NCI-H1092 (cell line): ENCODE measurements around the gene AQR.
"Not testable (repeated sequence)": the region's sequence is repeated elsewhere in the genome, so short reads cannot be mapped to it uniquely, and the experiment has no call there.

Source experiments
- DNase-seq: peaks from one replicate; lab custom pipeline; 2025; lab: John Stamatoyannopoulos, UW

AQR gene

GRCh38 chr15:34953851-34954250, 15.7 kb downstream of the AQR start:
- no peak for DNase-seq

DNA sequence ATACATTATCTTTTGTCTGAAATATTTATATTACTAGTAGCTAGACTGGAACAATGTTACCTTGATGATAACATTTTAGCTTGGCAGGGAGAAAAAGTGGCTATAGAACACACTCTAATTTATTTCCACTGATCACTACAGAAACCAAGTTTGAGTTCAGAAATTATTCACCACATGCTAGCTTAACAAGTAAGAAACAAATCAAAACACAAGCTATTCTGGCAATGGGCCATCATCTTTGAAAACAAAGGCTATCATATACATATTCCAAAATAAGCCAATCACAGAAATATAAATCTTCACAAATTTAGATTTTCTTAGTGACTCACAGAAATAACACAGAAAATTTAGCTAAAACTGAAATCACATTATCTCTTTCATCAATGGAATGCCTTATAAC, 17.1 kb downstream of the AQR start:
- DNase-seq: no peak

GRCh38 chr15:34951993-34952392, 17.5 kb downstream of the AQR start:
- no peak for DNase-seq

- DNase-seq: no peak
These were observed 24.6 kb downstream of the AQR start for GRCh38 chr15:34944936-34945335.

- DNase-seq: no peak
These were observed 25.8 kb downstream of the AQR start for GRCh38 chr15:34943711-34944110.

- not testable (repeated sequence) for DNase-seq
These were observed 26.3 kb downstream of the AQR start for GRCh38 chr15:34943264-34943663.

GRCh38 chr15:34942363-34942762, 27.2 kb downstream of the AQR start:
- DNase-seq: peak; percentile 65

DNA sequence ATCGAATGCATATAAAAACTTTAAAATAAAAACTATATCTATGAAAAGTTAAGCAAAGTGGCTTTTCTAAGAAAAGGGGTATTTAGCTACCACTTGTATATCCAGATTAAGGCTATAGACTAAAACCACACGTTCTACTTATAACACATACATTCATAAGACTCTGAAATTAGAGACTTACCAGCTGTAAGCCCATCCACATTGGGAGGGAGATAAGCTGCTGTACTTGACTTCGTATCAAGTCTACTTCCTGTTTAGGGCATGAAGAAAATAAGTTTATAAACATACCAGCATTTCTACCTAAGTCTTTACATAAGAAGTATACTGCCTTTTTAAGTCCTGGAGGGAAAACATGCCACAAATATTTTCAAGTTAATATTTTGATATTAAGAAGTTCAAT, 27.7 kb downstream of the AQR start:
- DNase-seq: no peak

GRCh38 chr15:34941185-34941698, 28.3 kb downstream of the AQR start:
- DNase-seq: no peak

- DNase-seq: no peak
These were observed 36.0 kb downstream of the AQR start for GRCh38 chr15:34933432-34933975.

DNA sequence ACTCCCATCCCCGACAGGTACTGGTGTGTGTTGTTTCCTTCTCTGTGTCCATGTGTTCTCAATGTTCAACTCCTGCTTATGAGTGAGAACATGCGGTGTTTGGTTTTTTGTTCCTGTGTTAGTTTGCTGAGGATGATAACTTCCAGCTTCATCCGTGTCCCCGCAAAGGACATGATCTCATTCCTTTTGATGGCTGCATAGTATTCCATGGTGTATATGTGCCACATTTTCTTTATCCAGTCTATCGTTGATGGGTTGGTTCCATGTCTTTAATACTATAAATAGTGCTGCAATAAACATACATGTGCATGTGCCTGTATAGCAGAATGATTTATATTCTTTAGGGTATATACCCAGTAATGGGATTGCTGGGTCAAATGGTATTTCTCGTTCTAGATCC, 41.2 kb downstream of the AQR start:
- not testable (repeated sequence) for DNase-seq

GRCh38 chr15:34927726-34928125, 41.8 kb downstream of the AQR start:
- DNase-seq: no peak

- no peak for DNase-seq
These were observed 55.2 kb downstream of the AQR start for GRCh38 chr15:34914317-34914716.

GRCh38 chr15:34905047-34905446, 64.5 kb downstream of the AQR start:
- no peak for DNase-seq

- DNase-seq: no peak
These were observed 65.0 kb downstream of the AQR start for GRCh38 chr15:34904527-34904926.

DNA sequence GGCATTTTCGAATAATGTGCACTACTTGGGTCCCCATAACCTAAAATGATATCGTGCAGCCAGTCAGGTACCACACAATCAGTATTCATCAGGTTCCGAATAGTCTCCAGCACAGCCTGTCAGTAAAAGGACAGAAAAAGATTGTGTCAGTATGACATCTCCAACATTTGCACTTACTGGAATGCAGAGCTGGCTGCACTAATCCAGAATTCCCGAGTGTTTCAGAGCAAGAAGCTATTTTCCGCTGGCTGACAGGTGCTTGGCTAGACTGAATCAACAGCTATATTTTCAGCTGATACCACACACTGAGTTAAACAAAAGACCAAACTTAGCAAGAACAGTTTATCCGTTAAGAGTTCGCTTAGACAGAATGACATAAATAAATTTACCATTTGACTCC, 68.8 kb downstream of the AQR start:
- DNase-seq: no peak

DNA sequence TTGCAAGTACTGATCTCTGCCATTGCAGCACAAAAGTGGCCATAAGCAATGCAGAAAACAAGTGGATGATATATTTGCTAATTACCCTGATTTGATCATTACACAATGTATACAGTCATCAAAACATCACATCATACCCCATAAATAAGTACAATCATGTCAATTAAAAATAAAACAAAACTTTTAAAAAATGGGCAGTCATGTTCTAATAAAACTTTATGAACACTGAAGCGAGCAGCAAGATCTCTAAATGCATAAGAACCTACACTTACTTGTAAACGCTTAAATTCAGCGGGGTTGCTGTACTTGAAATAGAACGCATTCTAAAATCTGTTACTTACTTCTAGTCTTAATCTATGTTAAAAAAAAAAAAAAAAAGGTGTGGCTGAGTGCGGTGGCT, 73.4 kb downstream of the AQR start:
- no peak for DNase-seq

- no peak for DNase-seq
These were observed 75.6 kb downstream of the AQR start for GRCh38 chr15:34893967-34894366.

DNA sequence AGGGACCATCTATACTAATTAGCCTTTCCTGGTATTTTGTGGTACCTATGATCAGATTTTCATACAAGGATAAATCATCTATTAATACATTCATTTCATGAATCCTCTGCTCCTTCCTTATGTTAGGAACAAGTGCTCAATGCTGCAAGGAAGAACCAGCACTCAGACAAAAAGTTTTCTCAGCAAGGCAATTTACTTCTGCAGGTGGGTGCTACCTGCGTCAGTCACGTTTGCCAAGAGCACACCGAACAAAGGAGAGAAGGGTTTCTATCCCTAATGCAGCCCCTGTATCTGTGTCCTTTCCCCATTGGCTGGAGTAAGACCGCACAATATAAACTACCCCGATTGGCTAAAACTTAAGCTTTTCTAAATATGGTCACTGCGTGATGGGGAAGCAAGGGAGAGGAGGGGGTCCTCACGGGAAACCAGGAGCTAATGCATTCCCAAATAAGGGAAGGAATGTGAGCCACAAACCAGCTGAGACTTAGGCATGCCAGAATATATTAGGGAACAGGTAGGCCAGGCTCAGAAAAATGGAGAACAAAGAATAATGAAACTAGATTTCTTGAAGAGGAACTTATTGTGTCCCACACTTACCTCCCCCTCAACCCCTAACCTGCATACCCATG, 76.5 kb downstream of the AQR start:
- no peak for DNase-seq

GRCh38 chr15:34890424-34890823, 79.1 kb downstream of the AQR start:
- no peak for DNase-seq

DNA sequence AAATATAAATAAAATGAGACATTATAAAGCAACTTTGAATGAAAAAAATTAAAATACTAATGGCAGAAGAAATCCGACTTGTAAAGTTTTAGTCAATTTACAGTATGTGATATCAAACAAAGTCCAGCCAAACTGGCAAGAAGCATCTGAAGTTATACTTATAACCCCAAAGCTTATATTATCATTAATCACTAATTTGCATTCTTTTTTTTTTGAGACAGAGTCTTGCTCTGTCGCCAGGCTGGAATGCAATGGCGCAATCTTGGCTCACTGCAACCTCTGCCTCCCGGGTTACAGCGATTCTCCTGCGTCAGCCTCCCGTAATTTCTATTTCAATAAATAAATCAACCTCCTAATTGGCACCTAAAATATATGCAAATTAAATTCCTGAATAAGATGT, 80.1 kb downstream of the AQR start:
- no peak for DNase-seq

DNA sequence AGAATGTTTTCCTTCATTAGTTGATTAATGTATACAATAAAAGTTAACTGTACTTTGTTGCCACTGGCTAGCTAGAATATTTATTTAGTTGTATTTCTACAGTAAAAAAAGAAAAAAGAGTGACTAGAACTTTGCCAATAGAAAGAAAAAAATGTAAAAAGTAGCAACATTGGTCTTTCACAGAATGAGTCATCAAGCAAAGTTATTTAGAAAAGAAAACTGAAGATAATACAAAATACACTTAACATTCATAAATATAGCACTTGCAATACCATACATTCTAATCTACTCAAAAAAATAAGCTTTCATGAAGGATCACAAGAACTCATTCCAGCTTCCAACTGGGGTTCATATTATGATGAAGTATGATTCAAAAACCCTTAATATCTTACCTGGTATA, 83.4 kb downstream of the AQR start:
- DNase-seq: no peak

- DNase-seq: no peak
These were observed 85.9 kb downstream of the AQR start for GRCh38 chr15:34883633-34884032.

DNA sequence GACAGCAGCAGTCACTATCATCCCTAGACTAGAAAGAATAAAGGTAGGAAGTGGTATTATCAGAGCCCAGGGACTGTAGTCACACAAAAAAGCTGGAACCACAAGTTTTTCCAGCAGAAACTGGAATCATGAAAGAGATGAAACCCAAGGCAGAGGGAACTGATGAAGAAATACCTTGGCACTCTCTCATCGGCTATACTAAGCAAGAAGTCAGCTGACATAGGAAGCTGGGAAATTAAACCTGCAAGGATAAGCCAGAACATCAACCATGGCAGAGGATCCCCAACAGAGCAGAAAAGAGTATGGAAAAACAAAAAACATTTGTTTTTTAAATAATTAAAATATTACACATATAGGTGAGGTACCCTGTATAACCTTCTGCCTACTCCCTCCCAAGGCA, 86.5 kb downstream of the AQR start:
- DNase-seq: no peak
